ENCODE measurements around the gene RECK. TPM values are rescaled to one million over a fixed set of nuclear protein-coding genes. Genes with fewer than 3 reads are reported as not detected.

The RECK gene
- total RNA-seq, 1 experiment from 2014 or later = 7.8 TPM

DNA sequence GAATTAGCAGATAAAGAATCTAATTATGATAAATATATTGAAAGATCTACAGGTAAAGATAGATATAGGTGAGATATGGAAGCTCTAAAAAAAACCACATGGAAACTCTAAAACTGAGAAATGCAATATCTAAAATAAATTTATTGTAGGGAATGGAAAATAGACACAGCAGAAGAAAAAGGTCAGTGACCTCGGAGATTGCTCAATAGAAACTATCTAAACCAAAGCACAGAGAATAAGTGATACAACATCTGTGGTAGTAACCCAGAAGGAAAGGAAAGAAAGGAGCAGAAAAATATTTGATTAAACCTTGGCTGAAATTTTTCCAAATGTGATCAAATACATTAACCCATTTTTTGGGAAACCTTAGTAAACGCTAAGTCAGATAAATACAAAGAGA, 56.7 kb downstream of the RECK start:
- no peak for DNase-seq (ENCODE audit: low read depth)
- in situ Hi-C loops (cut with HindIII; ENCODE audit: low pct_unique_long_range_greater_than_20kb, low sequenced_read_pairs) = no loop called here

DNA sequence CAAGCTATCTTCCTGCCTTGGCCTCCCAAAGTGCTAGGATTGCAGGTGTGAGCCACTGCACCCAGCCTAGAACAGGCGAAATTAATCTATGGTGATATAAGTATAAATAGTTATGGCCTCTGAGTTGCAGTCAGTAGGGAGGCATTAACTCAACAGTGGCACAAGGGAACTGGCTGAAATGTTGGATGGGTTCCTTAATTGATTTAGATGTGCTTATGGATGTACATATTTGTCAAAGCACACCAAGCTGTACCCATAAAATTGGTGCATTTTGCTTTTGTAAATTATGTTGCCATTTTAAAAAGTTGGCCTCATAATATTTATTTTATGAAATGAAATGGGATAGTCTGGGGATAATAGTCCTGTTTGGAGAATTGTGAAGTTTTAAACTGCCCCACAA, 63.0 kb downstream of the RECK start:
- in situ Hi-C loops (cut with HindIII; ENCODE audit: low pct_unique_long_range_greater_than_20kb, low sequenced_read_pairs) = no loop called here
- DNase-seq (ENCODE audit: low read depth) = no peak

GRCh38 chr9:36100532-36100931, 63.8 kb downstream of the RECK start:
- in situ Hi-C loops (cut with HindIII; ENCODE audit: low pct_unique_long_range_greater_than_20kb, low sequenced_read_pairs) = no loop called here
- DNase-seq (ENCODE audit: low read depth) = no peak

DNA sequence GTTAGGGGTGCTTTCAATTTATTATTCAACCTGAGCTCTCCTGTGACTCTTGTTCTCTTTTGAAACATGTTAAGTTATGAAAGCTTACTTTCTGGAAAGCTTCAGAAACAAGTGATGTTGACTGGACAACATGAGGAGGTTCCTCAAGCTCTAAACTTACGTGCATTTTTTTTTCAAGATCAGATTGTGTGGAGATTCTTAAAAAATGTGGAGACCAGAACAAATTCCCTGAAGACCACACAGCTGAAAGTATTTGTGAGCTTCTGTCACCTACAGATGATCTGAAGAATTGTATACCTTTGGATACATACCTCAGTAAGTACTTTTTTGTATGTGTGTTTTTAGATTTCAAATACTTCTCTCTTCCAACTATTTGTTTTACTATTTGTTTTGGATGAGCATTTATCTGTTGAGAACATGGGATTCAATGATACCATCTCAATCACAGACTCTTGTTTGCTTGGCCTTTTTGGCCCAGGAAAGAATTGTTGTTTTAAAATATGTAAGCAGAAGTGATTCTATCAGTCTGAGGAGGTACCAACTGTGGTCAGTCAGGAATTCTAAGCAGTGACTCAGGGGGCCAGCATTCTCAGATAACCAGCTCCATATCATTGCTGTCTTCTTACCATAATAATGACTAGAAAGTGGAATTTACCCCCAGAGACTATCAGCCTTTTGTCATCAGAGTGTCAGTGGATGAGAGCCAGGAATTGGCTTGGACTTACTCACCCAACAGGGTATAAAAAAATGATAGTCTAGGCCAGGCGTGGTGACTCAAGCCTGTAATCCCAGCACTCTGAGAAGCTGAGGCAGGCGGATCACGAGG, 65.4 kb downstream of the RECK start:
- in situ Hi-C loops (cut with HindIII; ENCODE audit: low pct_unique_long_range_greater_than_20kb, low sequenced_read_pairs) = no loop called here
- peak; percentile 93 for DNase-seq (ENCODE audit: low read depth)

DNA sequence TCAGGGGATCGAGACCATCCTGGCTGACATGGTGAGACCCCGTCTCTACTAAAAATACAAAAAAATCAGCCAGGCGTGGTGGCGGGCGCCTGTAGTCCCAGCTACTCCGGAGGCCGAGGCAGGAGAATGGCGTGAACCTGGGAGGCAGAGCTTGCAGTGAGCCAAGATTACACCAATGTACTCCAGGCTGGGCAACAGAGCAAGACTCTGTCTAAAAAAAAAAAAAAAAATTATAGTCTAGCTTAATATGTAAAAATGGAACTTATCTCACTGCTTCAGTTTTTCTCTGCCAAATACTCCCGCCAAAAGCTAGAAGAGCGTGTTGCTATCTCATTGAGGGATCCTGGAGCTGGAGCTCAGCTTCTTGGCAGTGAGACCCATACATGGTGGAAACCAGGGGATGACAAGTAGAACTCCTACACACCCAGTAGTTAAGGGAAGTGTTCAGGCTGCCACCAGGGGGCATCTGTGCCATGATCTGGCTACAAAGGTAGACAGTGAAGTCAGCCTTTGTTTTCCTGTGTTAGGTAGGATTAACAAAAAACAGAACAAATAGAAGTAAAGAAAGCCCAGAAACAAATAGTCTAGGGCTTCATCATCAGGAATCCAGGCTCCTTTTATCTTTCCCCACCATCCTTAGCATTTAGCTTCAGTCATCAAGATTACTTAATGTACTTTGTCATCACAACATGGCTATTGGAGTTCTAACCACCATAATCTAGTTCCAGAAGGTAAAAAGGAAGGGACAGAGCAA, 66.2 kb downstream of the RECK start:
- in situ Hi-C loops (cut with HindIII; ENCODE audit: low pct_unique_long_range_greater_than_20kb, low sequenced_read_pairs) = no loop called here

DNA sequence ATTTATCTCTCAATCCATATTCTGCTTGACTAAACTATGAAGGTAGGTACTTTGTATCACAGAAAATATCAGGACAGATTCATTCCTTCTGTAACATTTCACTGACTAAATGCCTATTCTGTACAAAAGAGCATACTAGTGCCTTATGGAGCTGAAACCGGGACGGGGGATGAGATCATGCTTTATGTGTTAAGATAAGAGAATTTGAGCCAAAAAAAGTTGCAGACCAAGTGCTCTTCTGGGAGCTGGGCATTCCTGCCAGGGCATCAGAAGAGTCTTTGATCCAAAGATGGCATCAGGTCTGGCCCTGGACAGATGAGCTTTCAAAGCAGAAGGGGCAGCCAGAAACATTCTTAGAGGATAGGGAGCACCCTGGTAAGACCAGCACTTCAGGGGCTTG, 72.4 kb downstream of the RECK start:
- in situ Hi-C loops (cut with HindIII; ENCODE audit: low pct_unique_long_range_greater_than_20kb, low sequenced_read_pairs) = no loop called here
- DNase-seq (ENCODE audit: low read depth) = no peak

More for the DNA sequence above, 66.2 kb downstream of the RECK start:
- DNase-seq (ENCODE audit: low read depth) = peak; percentile 61

GRCh38 chr9:36110434-36110833, 73.7 kb downstream of the RECK start:
- no peak for DNase-seq (ENCODE audit: low read depth)
- in situ Hi-C loops (cut with HindIII; ENCODE audit: low pct_unique_long_range_greater_than_20kb, low sequenced_read_pairs) = no loop called here

GRCh38 chr9:36112516-36112915, 75.8 kb downstream of the RECK start:
- in situ Hi-C loops (cut with HindIII; ENCODE audit: low pct_unique_long_range_greater_than_20kb, low sequenced_read_pairs) = no loop called here
- DNase-seq (ENCODE audit: low read depth) = no peak

- DNase-seq (ENCODE audit: low read depth) = no peak
- in situ Hi-C loops (cut with HindIII; ENCODE audit: low pct_unique_long_range_greater_than_20kb, low sequenced_read_pairs) = no loop called here
Measured at GRCh38 chr9:36113999-36114398, 77.3 kb downstream of the RECK start.

- no peak for DNase-seq (ENCODE audit: low read depth)
- in situ Hi-C loops (cut with HindIII; ENCODE audit: low pct_unique_long_range_greater_than_20kb, low sequenced_read_pairs) = no loop called here
Measured at GRCh38 chr9:36116593-36116992, 79.9 kb downstream of the RECK start.

DNA sequence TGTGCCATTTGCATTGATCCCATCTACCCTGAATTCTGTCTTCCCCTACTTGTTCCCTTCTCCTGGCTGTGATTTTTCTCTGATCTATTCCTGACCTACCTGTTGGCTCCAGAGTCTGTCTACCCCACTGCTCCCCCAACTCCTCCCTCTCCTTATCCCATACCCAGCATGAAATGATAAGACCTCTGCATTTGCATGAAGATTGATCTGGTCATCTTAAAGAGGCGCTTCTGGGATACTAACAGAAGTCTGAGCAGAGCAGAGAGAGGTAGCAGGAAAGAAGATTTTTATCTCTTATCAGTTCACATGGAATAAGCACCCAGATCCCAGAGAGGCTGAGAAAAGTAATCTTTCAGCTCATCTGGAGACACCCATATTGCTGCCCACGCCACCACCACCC, 81.5 kb downstream of the RECK start:
- in situ Hi-C loops (cut with HindIII; ENCODE audit: low pct_unique_long_range_greater_than_20kb, low sequenced_read_pairs) = no loop called here
- DNase-seq (ENCODE audit: low read depth) = no peak

- DNase-seq (ENCODE audit: low read depth) = no peak
- in situ Hi-C loops (cut with HindIII; ENCODE audit: low pct_unique_long_range_greater_than_20kb, low sequenced_read_pairs) = no loop called here
Measured at GRCh38 chr9:36118706-36119105, 82.0 kb downstream of the RECK start.

- no peak for DNase-seq (ENCODE audit: low read depth)
- in situ Hi-C loops (cut with HindIII; ENCODE audit: low pct_unique_long_range_greater_than_20kb, low sequenced_read_pairs) = no loop called here
Measured at GRCh38 chr9:36119476-36119875, 82.8 kb downstream of the RECK start.

- in situ Hi-C loops (cut with HindIII; ENCODE audit: low pct_unique_long_range_greater_than_20kb, low sequenced_read_pairs) = no loop called here
Measured at GRCh38 chr9:36120705-36121104, 84.0 kb downstream of the RECK start.

GRCh38 chr9:36121971-36122370, 85.3 kb downstream of the RECK start:
- in situ Hi-C loops (cut with HindIII; ENCODE audit: low pct_unique_long_range_greater_than_20kb, low sequenced_read_pairs) = no loop called here
- no peak for DNase-seq (ENCODE audit: low read depth)

More at GRCh38 chr9:36120705-36121104, 84.0 kb downstream of the RECK start:
- no peak for DNase-seq (ENCODE audit: low read depth)

GRCh38 chr9:36123515-36123914, 86.8 kb downstream of the RECK start:
- in situ Hi-C loops (cut with HindIII; ENCODE audit: low pct_unique_long_range_greater_than_20kb, low sequenced_read_pairs) = no loop called here
- DNase-seq (ENCODE audit: low read depth) = no peak

DNA sequence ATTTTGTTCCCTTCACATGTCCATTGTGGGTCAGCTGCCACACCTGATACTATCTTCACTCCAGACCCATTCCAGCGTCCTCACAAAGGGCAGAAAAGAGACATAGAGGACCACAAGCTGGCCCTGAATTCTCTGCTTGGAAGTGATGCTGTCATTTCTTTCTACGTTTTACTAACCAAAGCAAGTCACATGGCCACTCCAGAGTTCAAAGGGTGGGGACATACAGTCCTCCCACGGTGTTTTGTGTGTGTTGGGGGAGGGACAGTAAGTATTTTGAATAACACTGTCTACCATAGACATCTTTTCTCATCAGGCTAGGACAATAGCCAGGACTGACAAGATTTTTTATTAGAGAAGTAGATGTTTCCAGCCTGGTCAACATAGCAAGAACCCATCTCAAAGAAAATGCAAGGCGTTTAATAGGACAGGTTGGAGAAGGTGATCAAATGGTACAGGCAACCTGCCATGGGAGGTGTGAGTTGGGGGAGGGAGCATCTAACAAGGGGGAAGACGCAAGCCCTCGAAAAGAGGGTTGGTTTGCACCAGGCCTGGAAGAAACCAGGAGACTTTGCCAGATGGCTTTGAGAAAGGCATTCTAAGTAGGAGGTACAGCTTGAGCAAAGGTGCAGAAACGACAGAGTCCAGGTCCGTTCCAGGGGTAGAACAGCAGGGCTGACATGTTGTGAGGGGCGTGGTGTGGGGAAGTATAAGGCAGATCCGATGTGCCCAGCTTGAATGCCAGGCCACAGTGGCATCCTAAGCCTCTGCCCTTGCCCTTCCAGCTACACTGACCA, 88.5 kb downstream of the RECK start:
- no peak for DNase-seq (ENCODE audit: low read depth)
- in situ Hi-C loops (cut with HindIII; ENCODE audit: low pct_unique_long_range_greater_than_20kb, low sequenced_read_pairs) = no loop called here

- no peak for DNase-seq (ENCODE audit: low read depth)
- in situ Hi-C loops (cut with HindIII; ENCODE audit: low pct_unique_long_range_greater_than_20kb, low sequenced_read_pairs) = no loop called here
Measured at GRCh38 chr9:36126016-36126730, 89.5 kb downstream of the RECK start.
